Large intestine (tissue), 3 donors: ENCODE results near the gene POLR1E. TPM values are rescaled to one million over a fixed set of nuclear protein-coding genes. Genes with fewer than 3 reads are reported as not detected.
"Not testable (repeated sequence)": the region's sequence is repeated elsewhere in the genome, so short reads cannot be mapped to it uniquely, and the experiment has no call there.

Experiments used
- DNase-seq, 2 donors: peaks; one replicate each; pipeline versions ENCODE4 v3.0.0 to v3.0.0-alpha.2; 2013
- H3K27ac ChIP-seq: one replicate; pipeline ENCODE4 v1.5.1; 2013; ENCODE audit warnings: low read length
- H3K27me3 ChIP-seq: 2 replicates; pipeline ENCODE4 v1.6.1; 2013; ENCODE audit warnings: low read length; ENCODE audit not compliant: control insufficient read depth, insufficient read depth
- H3K36me3 ChIP-seq: 2 replicates; pipeline ENCODE4 v1.6.1; 2013; ENCODE audit warnings: low read length; ENCODE audit not compliant: control insufficient read depth, insufficient read depth
- H3K4me1 ChIP-seq: one replicate; pipeline ENCODE4 v1.6.1; 2013; ENCODE audit warnings: low read length; ENCODE audit not compliant: control insufficient read depth, insufficient read depth
- H3K4me3 ChIP-seq: one replicate; pipeline ENCODE4 v1.5.1; 2013; ENCODE audit warnings: low read length
- H3K9me3 ChIP-seq: one replicate; pipeline ENCODE4 v1.6.1; 2013; ENCODE audit warnings: mild to moderate bottlenecking, low read depth, low read length, moderate library complexity; ENCODE audit not compliant: control insufficient read depth
- WGBS: methylation state at CpG from one replicate; pipeline ENCODE4 v1.1.5; 2013; ENCODE audit warnings: low lambda C conversion rate; ENCODE audit not compliant: insufficient coverage; 5-methylcytosine and 5-hydroxymethylcytosine counted together
- polyA plus RNA-seq: library from polyadenylated mRNA; unstranded; fragments of 120-200 nt; gene quantifications from one replicate; pipeline ENCODE4 v1.2.1, GENCODE V29; 2013

The POLR1E gene
- polyA plus RNA-seq, 1 donor, result 17.4 TPM

- Histone ChIP-seq H3K27ac (no peak overlapping the region), H3K36me3 (peaks cover 8% of the 10 kb centered on the region), H3K4me1 (peaks cover 6% of the 10 kb centered on the region), H3K4me3 (no peak overlapping the region), H3K27me3 (no peaks in the 10 kb centered on the region), H3K9me3 (no peaks in the 10 kb centered on the region)
- no CpG with 5 or more reads among the region's 15 CpGs for WGBS
- no peak for DNase-seq
These were observed 25.6 kb downstream of the POLR1E start for GRCh38 chr9:37511016-37512010.

- peaks cover 6% of the 10 kb centered on the region for H3K4me1 ChIP-seq
- peaks cover 8% of the 10 kb centered on the region for H3K36me3 ChIP-seq
- DNase-seq, result no peak
- WGBS, result no CpG with 5 or more reads among the region's 12 CpGs
- no peak overlapping the region for H3K4me3 ChIP-seq
- H3K27ac ChIP-seq, result no peak overlapping the region
- H3K27me3 ChIP-seq, result no peaks in the 10 kb centered on the region
- no peaks in the 10 kb centered on the region for H3K9me3 ChIP-seq
These were observed 26.7 kb downstream of the POLR1E start for GRCh38 chr9:37512437-37512836.

GRCh38 chr9:37514415-37514814 lies 28.7 kb downstream of the POLR1E start:
- H3K9me3 ChIP-seq, DNase-seq, H3K27ac ChIP-seq, H3K4me3 ChIP-seq, H3K4me1 ChIP-seq, H3K27me3 ChIP-seq: not testable (repeated sequence)
- H3K36me3 ChIP-seq, result peaks cover 19% of the 10 kb centered on the region
- WGBS, result 100% methylated on average over 3 of the region's 10 CpGs

- no peak for DNase-seq
- Histone ChIP-seq H3K4me3 (no peak overlapping the region), H3K9me3 (peaks cover 3% of the 10 kb centered on the region), H3K36me3 (peaks cover 22% of the 10 kb centered on the region), H3K4me1 (no peaks in the 10 kb centered on the region), H3K27ac (no peak overlapping the region), H3K27me3 (no peaks in the 10 kb centered on the region)
- 100% methylated on average over 3 of the region's 7 CpGs for WGBS
These were observed 29.3 kb downstream of the POLR1E start for GRCh38 chr9:37514999-37515398.

- H3K27me3 ChIP-seq, result no peaks in the 10 kb centered on the region
- no peak overlapping the region for H3K4me3 ChIP-seq
- H3K9me3 ChIP-seq, result peaks cover 3% of the 10 kb centered on the region
- no CpG with 5 or more reads among the region's 14 CpGs for WGBS
- H3K4me1 ChIP-seq, result no peaks in the 10 kb centered on the region
- peaks cover 22% of the 10 kb centered on the region for H3K36me3 ChIP-seq
- DNase-seq, result no peak
- H3K27ac ChIP-seq, result no peak overlapping the region
These were observed 30.0 kb downstream of the POLR1E start for GRCh38 chr9:37515620-37516258.

- no peak overlapping the region for H3K27ac ChIP-seq
- no peaks in the 10 kb centered on the region for H3K27me3 ChIP-seq
- WGBS, result no CpG with 5 or more reads among the region's 13 CpGs
- no peak overlapping the region for H3K4me3 ChIP-seq
- no peaks in the 10 kb centered on the region for H3K4me1 ChIP-seq
- DNase-seq, result no peak
- peaks cover 32% of the 10 kb centered on the region for H3K36me3 ChIP-seq
- H3K9me3 ChIP-seq, result peaks cover 3% of the 10 kb centered on the region
These were observed 32.2 kb downstream of the POLR1E start for GRCh38 chr9:37517923-37518322.

- Histone ChIP-seq H3K27ac (no peak overlapping the region), H3K27me3 (no peaks in the 10 kb centered on the region), H3K4me3 (no peak overlapping the region), H3K4me1 (no peaks in the 10 kb centered on the region), H3K9me3 (peaks cover 3% of the 10 kb centered on the region), H3K36me3 (peaks cover 40% of the 10 kb centered on the region)
- DNase-seq, result no peak
- WGBS, result no CpG with 5 or more reads among the region's 3 CpGs
These were observed 34.9 kb downstream of the POLR1E start for GRCh38 chr9:37520641-37521040.

GRCh38 chr9:37521111-37521510 lies 35.4 kb downstream of the POLR1E start:
- Histone ChIP-seq H3K9me3 (peaks cover 3% of the 10 kb centered on the region), H3K36me3 (peaks cover 39% of the 10 kb centered on the region), H3K27ac (no peak overlapping the region), H3K4me1 (no peaks in the 10 kb centered on the region), H3K27me3 (no peaks in the 10 kb centered on the region), H3K4me3 (no peak overlapping the region)
- no CpG with 5 or more reads among the region's 10 CpGs for WGBS
- DNase-seq, result no peak

- H3K27me3 ChIP-seq, result no peaks in the 10 kb centered on the region
- peaks cover 37% of the 10 kb centered on the region for H3K36me3 ChIP-seq
These were observed 37.2 kb downstream of the POLR1E start for GRCh38 chr9:37522971-37523370.

GRCh38 chr9:37523916-37524315 lies 38.2 kb downstream of the POLR1E start:
- no peak overlapping the region for H3K27ac ChIP-seq
- H3K4me3 ChIP-seq, result no peak overlapping the region
- DNase-seq, result no peak
- peaks cover 3% of the 10 kb centered on the region for H3K9me3 ChIP-seq
- H3K36me3 ChIP-seq, result peaks cover 40% of the 10 kb centered on the region
- no peaks in the 10 kb centered on the region for H3K4me1 ChIP-seq
- no CpG with 5 or more reads among the region's 6 CpGs for WGBS
- no peaks in the 10 kb centered on the region for H3K27me3 ChIP-seq

More at GRCh38 chr9:37522971-37523370, 37.2 kb downstream of the POLR1E start:
- H3K4me1 ChIP-seq, result no peaks in the 10 kb centered on the region
- no CpG with 5 or more reads among the region's 2 CpGs for WGBS
- H3K9me3 ChIP-seq, result peaks cover 3% of the 10 kb centered on the region
- H3K27ac ChIP-seq, result no peak overlapping the region
- no peak overlapping the region for H3K4me3 ChIP-seq
- DNase-seq, result no peak
